DND-41 (cell line): ENCODE measurements around the gene SMG6.

Experiments used
- ATAC-seq: fragments of 200-7000 bp; cut with Tn5 transposase; 3 replicates; pipeline ENCODE4 v1.9.1; 2021; ENCODE audit warnings: low read depth; ENCODE audit not compliant: insufficient read depth
- DNase-seq: peaks from one replicate; pipeline ENCODE4 v3.0.0-alpha.2; 2020
- H2AFZ ChIP-seq: 2 replicates; pipeline ENCODE4 v1.6.0; 2012; ENCODE audit warnings: low read depth, low read length
- H3K27ac ChIP-seq: 2 replicates; pipeline ENCODE4 v1.5.1; 2012; ENCODE audit warnings: low read length, inconsistent platforms
- H3K27me3 ChIP-seq: fragments of 200-600 bp; sonication (generic); 2 replicates; pipeline ENCODE4 v1.6.0; 2012; ENCODE audit warnings: low read length, mild to moderate bottlenecking, inconsistent platforms; ENCODE audit not compliant: insufficient read depth, poor library complexity
- H3K36me3 ChIP-seq: 2 replicates; pipeline ENCODE4 v1.5.1; 2012; ENCODE audit warnings: low read length, inconsistent platforms; ENCODE audit not compliant: insufficient read depth
- H3K4me1 ChIP-seq: 2 replicates; pipeline ENCODE4 v1.5.1; 2012; ENCODE audit warnings: mild to moderate bottlenecking, low read length; ENCODE audit not compliant: insufficient read depth
- H3K4me2 ChIP-seq: 2 replicates; pipeline ENCODE4 v1.6.0; 2012; ENCODE audit warnings: mild to moderate bottlenecking, moderate library complexity, low read length, inconsistent platforms; ENCODE audit not compliant: insufficient read depth
- H3K4me3 ChIP-seq, 2 experiments: fragments of 200-600 bp in 1 of 2; shearing (Covaris generic) in 1 of 2; 2 replicates each; pipeline ENCODE4 v1.5.1; 2012 to 2016; ENCODE audit warnings: inconsistent platforms in 2 of 2, low read length in 2 of 2, mild to moderate bottlenecking in 2 of 2, low read depth in 1 of 2, moderate library complexity in 1 of 2
- H3K79me2 ChIP-seq: 2 replicates; pipeline ENCODE4 v1.6.0; 2012; ENCODE audit warnings: low read length, inconsistent platforms; ENCODE audit not compliant: insufficient read depth
- H3K9ac ChIP-seq: 2 replicates; pipeline ENCODE4 v1.6.0; 2012; ENCODE audit warnings: low read depth, mild to moderate bottlenecking, inconsistent platforms, low read length, moderate library complexity
- H3K9me3 ChIP-seq: 2 replicates; pipeline ENCODE4 v1.5.1; 2012; ENCODE audit warnings: low read length, moderate library complexity, mild to moderate bottlenecking, inconsistent platforms; ENCODE audit not compliant: insufficient read depth, severe bottlenecking
- H4K20me1 ChIP-seq: 2 replicates; pipeline ENCODE4 v1.6.0; 2012; ENCODE audit warnings: low read length; ENCODE audit not compliant: insufficient read depth
- CTCF ChIP-seq: IDR thresholded peaks from 2 replicates; pipeline ENCODE4 v1.5.1; 2012; ENCODE audit warnings: borderline replicate concordance, low read length, moderate library complexity, mild to moderate bottlenecking; ENCODE audit not compliant: poor library complexity, severe bottlenecking; ENCODE audit errors: extremely low read depth
- EZH2 ChIP-seq: IDR thresholded peaks from 3 replicates; pipeline ENCODE4 v1.6.1; 2012; ENCODE audit warnings: borderline replicate concordance, low read depth, mild to moderate bottlenecking, moderate library complexity, low read length, inconsistent platforms; ENCODE audit not compliant: severe bottlenecking

SMG6 gene

GRCh38 chr17:2057760-2058585 is 245.6 kb downstream of the SMG6 start:
- Histone ChIP-seq H3K4me1 (peaks cover 33% of the 10 kb centered on the region), H3K4me2 (no peak overlapping the region), H3K79me2 (no peaks in the 10 kb centered on the region), H4K20me1 (peaks cover 20% of the 10 kb centered on the region), H3K4me3 (no peak overlapping the region), H3K27ac (no peak overlapping the region), H3K9ac (no peak overlapping the region), H2AFZ (no peak overlapping the region), H3K36me3 (peaks cover 18% of the 10 kb centered on the region), H3K27me3 (peaks cover 25% of the 10 kb centered on the region), H3K9me3 (no peaks in the 10 kb centered on the region)
- DNase-seq (no peak), ATAC-seq (no peak)
- TF ChIP-seq EZH2, result no peak
- no peak for TF ChIP-seq CTCF

- Histone ChIP-seq H3K27me3 (peaks cover 25% of the 10 kb centered on the region), H3K27ac (no peak overlapping the region), H3K79me2 (no peaks in the 10 kb centered on the region), H3K4me3 (no peak overlapping the region), H2AFZ (no peak overlapping the region), H3K9ac (no peak overlapping the region), H3K4me1 (peaks cover 35% of the 10 kb centered on the region), H3K4me2 (no peak overlapping the region), H4K20me1 (peaks cover 20% of the 10 kb centered on the region), H3K9me3 (no peaks in the 10 kb centered on the region), H3K36me3 (peaks cover 11% of the 10 kb centered on the region)
- DNase-seq (no peak), ATAC-seq (no peak)
- TF ChIP-seq EZH2, result no peak
- no peak for TF ChIP-seq CTCF
These were observed 246.3 kb downstream of the SMG6 start for GRCh38 chr17:2057175-2057759.

GRCh38 chr17:2056206-2057174 is 247.1 kb downstream of the SMG6 start:
- no peak for ATAC-seq
- DNase-seq, result no peak
- Histone ChIP-seq H3K4me1 (peaks cover 43% of the 10 kb centered on the region), H3K27me3 (peaks cover 32% of the 10 kb centered on the region), H3K4me3 (peak overlapping the region in 1 of 2 experiments; percentile 57; a peak in 1 of 4 replicates), H3K27ac (no peak overlapping the region), H3K4me2 (no peak overlapping the region; the same call in 1 of the 2 replicates), H3K9ac (no peak overlapping the region; the same call in 1 of the 2 replicates), H2AFZ (no peak overlapping the region), H3K9me3 (no peaks in the 10 kb centered on the region), H3K36me3 (peaks cover 5% of the 10 kb centered on the region; the same call in 1 of the 2 replicates), H4K20me1 (peaks cover 27% of the 10 kb centered on the region), H3K79me2 (no peaks in the 10 kb centered on the region)
- TF ChIP-seq CTCF (no peak), EZH2 (no peak)
